Gastrocnemius medialis (tissue), 4 donors: ENCODE results near the gene DDX49.

Source experiments
- CTCF ChIP-seq, 5 experiments: fragments of 450-650 bp in 3 of 5; fragments of 200-600 bp in 2 of 5; sonication (generic) in 2 of 5; IDR thresholded peaks in 4 of 5; conservative IDR thresholded peaks in 1 of 5; 1 replicate in 4 of 5; 2 replicates in 1 of 5; pipeline ENCODE4 v1.5.1; 2016 to 2019; ENCODE audit warnings: antibody characterized with exemption in 5 of 5, mild to moderate bottlenecking in 3 of 5, moderate library complexity in 3 of 5
- POLR2A ChIP-seq, 2 donors: fragments of 450-650 bp; IDR thresholded peaks; one replicate each; pipeline ENCODE4 v1.6.1; 2017; ENCODE audit warnings: antibody characterized with exemption in 2 of 2, mild to moderate bottlenecking in 2 of 2, moderate library complexity in 2 of 2

- TF ChIP-seq CTCF (IDR thresholded peaks at IDR 0.05 in 4 of 5, conservative IDR thresholded peaks at IDR 0.05 in 1 of 5) (no peak), POLR2A (IDR thresholded peaks at IDR 0.05) (no peak)
Observed at GRCh38 chr19:18960370-18960769, 40.9 kb downstream of the DDX49 start.
